AG09309 (cell line): ENCODE results near the gene CYFIP2.

ENCODE experiments used
- DNase-seq: peaks from one replicate; pipeline ENCODE4 v3.0.0-alpha.2; 2010; ENCODE audit warnings: low read depth
- H3K4me3 ChIP-seq: 2 replicates; pipeline ENCODE4 v1.5.1; 2011; ENCODE audit warnings: mild to moderate bottlenecking, low read depth, low read length, moderate library complexity; ENCODE audit not compliant: control insufficient read depth
- TF ChIP-seq, protein P1 (sequence below): IDR thresholded peaks from 2 replicates; pipeline ENCODE4 v1.5.1; 2011; ENCODE audit warnings: mild to moderate bottlenecking, low read depth, low read length, inconsistent platforms; ENCODE audit not compliant: insufficient read depth, control insufficient read depth; ENCODE audit errors: missing control alignments

The CYFIP2 gene

GRCh38 chr5:157358871-157359270, 92.9 kb downstream of the CYFIP2 start:
- TF ChIP-seq, protein P1, sequence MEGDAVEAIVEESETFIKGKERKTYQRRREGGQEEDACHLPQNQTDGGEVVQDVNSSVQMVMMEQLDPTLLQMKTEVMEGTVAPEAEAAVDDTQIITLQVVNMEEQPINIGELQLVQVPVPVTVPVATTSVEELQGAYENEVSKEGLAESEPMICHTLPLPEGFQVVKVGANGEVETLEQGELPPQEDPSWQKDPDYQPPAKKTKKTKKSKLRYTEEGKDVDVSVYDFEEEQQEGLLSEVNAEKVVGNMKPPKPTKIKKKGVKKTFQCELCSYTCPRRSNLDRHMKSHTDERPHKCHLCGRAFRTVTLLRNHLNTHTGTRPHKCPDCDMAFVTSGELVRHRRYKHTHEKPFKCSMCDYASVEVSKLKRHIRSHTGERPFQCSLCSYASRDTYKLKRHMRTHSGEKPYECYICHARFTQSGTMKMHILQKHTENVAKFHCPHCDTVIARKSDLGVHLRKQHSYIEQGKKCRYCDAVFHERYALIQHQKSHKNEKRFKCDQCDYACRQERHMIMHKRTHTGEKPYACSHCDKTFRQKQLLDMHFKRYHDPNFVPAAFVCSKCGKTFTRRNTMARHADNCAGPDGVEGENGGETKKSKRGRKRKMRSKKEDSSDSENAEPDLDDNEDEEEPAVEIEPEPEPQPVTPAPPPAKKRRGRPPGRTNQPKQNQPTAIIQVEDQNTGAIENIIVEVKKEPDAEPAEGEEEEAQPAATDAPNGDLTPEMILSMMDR, result no peak
- DNase-seq, result no peak
- no peak overlapping the region for H3K4me3 ChIP-seq

DNA sequence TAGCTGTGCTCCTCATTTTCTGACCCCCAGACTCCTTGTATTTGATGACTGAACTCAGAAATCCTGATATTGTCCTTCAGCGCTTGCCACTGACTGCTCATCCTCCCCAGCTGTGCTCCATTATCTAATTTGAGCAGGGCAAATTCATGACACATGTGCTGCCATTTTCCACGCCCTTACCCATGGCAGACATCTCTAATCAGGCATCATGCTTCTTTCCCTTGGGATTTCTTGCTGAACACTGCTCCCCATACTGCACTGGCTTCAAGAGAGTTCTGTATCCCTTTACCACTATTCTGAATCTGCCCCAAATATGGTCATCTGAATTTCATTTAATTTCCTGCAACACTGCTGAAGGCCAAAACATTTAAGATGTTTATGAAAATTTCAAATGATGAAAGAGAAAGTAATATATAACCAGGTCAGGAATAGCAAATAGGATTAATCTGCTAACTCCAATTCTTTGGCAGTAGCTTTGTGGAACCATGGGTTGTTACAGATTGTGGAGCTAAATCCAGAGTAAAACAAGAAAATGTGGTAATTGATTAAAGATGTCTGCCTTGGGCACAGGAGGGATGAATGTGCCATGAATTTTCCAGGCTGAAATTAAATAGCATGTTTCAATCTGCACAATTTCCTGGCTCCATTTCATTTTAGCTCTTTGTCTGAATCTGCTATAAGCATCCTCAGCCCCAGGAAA, 93.6 kb downstream of the CYFIP2 start:
- no peak overlapping the region for H3K4me3 ChIP-seq
- TF ChIP-seq, protein P1, result no peak
- DNase-seq, result no peak

DNA sequence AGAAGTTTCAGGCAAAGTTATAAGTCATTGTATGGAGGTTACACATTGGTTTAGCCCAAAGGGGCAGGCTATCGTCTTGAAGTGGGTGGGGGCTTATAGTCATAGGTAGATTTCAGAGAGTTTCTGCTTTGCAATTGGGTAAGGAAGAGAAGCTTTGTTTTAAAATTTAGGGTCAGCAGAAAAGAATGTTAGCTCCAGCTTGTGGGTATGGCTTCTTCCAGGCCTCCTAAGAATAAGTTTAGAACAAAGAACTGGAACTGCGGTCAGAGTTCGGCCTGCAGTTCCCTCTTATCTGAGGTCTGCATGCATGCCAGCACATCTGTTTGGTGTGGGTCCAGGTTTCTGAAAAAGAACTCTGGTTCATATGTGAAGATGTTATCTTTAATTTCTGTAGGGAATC, 96.1 kb downstream of the CYFIP2 start:
- TF ChIP-seq, protein P1, result no peak
- no peak for DNase-seq

DNA sequence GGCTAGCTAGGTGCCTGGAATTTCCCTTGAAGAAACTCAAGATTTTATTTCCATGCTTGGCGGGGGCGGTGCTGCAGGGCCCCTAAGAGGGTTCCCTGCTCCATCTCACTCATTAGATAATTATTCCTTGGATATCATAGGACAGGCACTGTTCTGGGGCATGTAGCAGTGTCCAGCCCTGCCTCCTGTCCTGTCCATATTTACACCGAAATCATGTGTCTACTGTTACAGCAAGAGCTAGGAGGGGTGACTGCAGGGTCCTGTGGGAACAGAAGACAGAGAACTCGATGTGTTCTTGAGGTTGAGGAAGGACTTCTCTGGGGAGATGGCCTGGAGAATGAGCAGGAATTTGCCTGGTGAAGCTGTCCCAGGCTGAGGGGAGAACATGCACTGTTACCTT, 96.6 kb downstream of the CYFIP2 start:
- no peak for DNase-seq
- no peak overlapping the region for H3K4me3 ChIP-seq
- TF ChIP-seq, protein P1, result no peak

More for the DNA sequence above, 96.1 kb downstream of the CYFIP2 start:
- no peak overlapping the region for H3K4me3 ChIP-seq

- no peak overlapping the region for H3K4me3 ChIP-seq
- no peak for DNase-seq
- TF ChIP-seq, protein P1, result no peak
These were observed 97.1 kb downstream of the CYFIP2 start for GRCh38 chr5:157362982-157363381.

DNA sequence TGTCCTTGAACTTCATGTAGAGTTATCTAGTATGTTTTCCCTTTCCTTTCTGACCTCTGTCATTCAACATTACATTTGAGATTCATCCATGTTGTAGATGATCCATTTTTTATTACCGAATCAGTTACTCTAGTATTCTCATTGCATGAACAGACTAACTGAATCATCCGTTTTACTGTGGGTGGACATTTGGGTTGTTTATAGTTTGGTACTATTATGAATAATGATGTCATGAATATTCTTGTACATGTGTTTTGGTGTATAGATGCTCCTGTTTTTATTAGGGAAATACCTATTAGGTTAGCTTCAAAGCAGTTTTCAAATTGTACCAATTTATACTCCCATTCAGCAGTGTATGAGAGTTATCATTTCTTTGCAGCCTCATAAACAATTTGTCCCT, 99.8 kb downstream of the CYFIP2 start:
- DNase-seq, result no peak

More for the DNA sequence above, 99.8 kb downstream of the CYFIP2 start:
- TF ChIP-seq, protein P1, result no peak
- no peak overlapping the region for H3K4me3 ChIP-seq
